Keratinocyte (primary cell): ENCODE results near the gene PLXNA2.

Source experiments
- CTCF ChIP-seq, 3 experiments: IDR thresholded peaks in 1 of 3; conservative IDR thresholded peaks in 1 of 3; optimal IDR thresholded peaks in 1 of 3; 2 replicates in 2 of 3; 3 replicates in 1 of 3; pipeline versions ENCODE3 to v1.5.1; 2011; ENCODE audit warnings: low read length in 3 of 3, mild to moderate bottlenecking in 3 of 3, moderate library complexity in 2 of 3, control low read depth in 1 of 3, inconsistent platforms in 1 of 3; ENCODE audit not compliant: insufficient read depth in 2 of 3; ENCODE audit errors: extremely low read depth in 1 of 3
- EZH2 ChIP-seq: IDR thresholded peaks from one replicate; pipeline ENCODE4 v1.6.1; 2012; ENCODE audit warnings: inconsistent platforms, mild to moderate bottlenecking, low read length, moderate library complexity

GRCh38 chr1:208238710-208239472 lies 5.3 kb downstream of the PLXNA2 start:
- TF ChIP-seq CTCF (optimal IDR thresholded peaks at IDR 0.05 in 1 of 3, IDR thresholded peaks at IDR 0.05 in 1 of 3, conservative IDR thresholded peaks at IDR 0.05 in 1 of 3; ENCODE audit: extremely low read depth in 1 of 3, insufficient read depth in 2 of 3, low read length in 3 of 3) (peak; percentile 41 to 88 (median 67)), EZH2 (no peak)
